Renal cortex interstitium (tissue), 11 donors: Measurements from ENCODE around the gene CHGA. TPM values are rescaled to one million over a fixed set of nuclear protein-coding genes. Genes with fewer than 3 reads are reported as not detected.

Source experiments
- DNase-seq, 11 donors: peaks; one replicate each; pipeline ENCODE4 v3.0.0-alpha.2; 2013; ENCODE audit warnings: low read depth in 9 of 11, low spot score in 4 of 11; ENCODE audit errors: extremely low read depth in 1 of 11
- polyA plus RNA-seq, 3 donors: library from polyadenylated mRNA; unstranded; fragments of 120-200 nt; gene quantifications; one replicate each; pipeline ENCODE4 v1.2.1, GENCODE V29; 2013; ENCODE audit not compliant: insufficient read length in 3 of 3

CHGA gene
- polyA plus RNA-seq, 3 donors: 0.14 to 0.44 (median 0.36) TPM

DNA sequence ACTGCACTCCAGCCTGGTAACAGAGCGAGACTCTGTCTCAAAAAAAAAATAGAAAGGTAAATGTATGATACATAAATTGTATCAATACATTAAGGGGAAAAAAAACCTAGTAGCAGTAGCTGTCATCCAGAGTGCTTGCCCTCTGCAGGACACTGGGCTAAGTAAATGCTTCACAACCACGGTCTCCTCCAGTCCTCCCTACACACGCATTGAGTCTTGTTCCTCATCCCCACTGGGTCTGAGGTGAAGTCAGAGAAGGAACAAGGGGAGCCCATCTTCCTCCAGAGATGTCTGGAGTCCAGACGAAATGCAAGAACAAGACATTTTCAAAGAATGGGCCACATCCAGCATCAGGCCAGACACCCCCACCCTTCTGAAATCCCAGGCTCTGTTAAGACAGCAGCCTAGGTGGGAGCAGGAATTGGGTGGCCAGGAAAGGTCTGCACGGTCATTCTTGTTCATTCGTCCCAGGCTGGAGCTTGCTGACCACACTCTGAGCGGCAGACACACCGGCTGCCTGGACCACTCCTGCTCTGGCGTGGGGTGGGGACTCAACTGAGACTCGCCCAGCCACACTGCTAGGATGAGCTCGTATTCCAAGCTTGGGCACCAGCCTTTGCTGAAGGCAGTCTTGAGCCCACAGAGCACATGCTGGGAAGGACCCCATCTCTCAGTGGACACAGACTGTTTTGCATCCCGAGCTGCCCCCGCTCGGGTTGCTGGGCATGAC lies 45.5 kb downstream of the CHGA start:
- DNase-seq: no peak

DNA sequence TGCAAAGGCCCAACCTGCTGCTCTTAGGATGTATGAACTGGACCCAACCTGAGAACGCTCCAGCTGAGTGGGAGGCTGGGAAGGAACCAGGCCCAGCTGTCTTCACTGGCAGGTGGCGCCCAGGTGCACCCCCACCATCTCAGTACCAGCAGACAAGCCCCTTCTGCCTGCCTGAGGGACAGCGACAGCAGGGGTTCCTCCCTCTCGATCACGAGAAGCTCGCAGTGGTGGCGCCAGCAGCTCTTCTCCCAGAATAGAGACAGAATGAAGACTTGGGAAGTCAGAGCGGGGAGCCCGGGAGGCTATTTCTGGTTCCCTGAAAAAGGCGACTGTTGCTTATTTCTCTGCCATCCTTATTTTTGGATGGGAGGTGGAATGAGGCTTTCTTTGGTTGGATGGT lies 46.5 kb downstream of the CHGA start:
- no peak for DNase-seq

DNA sequence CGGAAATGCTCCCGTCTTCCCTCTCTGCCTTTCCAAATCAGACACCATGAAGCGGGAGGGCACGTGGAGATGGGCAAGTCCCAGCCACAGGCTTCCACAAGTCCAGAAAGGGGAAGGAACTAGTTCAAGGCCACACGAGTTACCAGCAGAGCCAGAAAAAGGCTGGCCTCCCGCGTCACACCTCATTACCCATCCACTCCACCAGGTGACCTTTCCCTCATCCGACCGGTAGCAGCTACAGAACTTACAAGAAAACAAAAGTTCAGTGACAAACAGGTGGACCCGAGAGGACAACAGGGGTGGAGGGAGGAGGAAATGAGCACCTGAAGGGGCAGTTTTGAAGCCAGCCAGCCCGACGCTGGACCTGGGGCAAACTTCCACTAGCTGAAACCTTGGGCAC lies 46.9 kb downstream of the CHGA start:
- DNase-seq: peak in 5 of 11 donors; percentile 45 to 67 (median 58)

DNA sequence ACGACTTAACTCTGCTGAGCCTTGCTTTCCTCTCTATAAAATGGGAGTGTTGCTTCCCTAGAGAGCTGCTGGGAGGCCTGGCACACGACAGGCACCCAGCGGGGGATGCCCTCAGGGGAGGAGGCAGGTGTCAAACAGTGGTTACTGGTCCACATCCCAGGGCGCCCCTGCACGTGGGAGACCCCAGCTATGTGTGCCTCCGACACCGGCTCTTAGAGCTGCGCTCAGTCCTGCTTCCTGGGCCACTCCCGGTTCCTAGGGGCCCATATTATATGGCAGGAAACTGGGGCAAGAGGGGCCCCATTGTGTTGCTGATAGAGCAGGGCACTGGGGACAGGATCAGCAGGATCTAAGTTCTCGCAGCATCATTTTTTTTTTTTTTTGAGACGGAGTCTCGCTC lies 47.3 kb downstream of the CHGA start:
- no peak for DNase-seq

DNA sequence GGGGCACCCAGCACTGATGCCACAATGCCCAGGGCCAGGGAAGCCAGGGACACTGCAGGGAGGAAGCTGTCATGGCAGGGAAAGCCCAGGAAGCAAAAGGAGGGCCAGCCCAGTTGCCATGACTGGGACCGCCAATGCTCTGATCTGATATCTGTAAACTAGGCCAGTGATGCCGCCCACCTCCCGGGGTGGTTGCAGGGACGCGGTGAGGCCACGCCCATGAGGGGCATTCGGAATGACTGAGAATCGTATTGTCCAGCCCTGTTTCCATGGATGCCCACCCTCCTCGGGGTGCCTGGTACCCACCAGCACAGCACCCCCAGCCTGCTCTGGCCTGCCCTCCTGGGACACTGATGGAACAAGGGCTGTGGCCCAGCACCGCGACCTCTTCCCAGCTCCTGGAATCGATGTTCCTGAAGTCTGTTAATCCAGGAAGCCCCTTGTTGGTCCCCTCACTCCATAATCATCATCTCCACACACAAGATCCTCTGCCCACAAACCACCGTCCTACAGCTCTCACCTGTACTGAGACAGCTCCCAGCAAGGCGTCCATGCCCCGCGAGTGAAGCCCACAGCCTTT lies 48.7 kb downstream of the CHGA start:
- no peak for DNase-seq

DNA sequence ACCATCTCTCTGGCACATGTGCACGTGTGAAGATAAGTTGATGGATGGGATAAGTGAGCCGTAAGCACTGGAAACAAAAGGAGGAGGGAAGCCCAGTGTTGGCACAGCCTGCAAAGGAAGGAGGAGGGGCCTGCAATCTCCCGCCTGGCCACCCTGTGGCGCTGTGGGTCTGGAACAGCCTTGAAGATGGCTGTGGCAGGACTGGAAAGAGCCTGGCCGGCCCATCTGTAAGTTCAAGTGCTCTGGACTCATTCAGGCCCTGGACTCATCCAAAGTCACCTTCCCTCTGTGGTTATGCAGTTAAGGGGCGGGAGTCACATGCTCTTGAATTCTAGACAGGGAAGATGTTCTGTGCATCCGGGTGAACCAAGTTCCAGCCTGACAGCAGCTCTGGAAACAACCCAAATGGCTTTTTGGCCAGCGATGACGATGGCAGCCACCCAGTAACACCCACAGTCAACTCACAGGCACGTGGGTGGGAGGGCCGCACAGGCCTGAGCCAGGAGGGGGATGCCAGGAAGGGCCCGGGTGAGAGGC lies 50.4 kb downstream of the CHGA start:
- DNase-seq: no peak

DNA sequence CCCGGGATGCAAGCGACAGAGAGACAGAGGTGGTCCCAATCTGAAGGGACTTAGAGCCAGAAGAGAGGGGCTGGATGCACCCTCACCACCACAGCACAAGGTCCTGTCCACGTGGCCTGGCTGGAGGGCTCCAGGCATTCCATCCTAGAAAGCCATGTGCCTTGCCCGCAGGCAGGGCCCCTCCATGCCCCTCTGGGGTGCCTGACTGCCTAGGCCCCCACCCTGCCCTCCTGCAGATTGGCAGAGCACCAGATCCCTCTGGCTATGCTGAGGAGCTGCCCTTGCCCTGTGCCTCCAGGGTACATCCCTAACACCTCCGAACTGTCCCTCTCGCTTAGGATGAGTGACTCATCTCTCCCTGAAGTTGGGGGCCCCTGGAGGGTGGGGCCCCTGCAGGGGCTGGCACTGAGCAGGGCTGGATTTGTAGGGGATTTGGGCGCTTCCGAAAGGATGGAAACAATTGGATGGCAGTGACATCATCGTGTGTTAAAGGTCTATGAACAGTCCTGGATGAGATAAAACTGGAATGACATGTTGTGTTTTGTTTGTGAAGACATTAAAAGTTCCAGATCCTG lies 50.9 kb downstream of the CHGA start:
- DNase-seq: no peak

DNA sequence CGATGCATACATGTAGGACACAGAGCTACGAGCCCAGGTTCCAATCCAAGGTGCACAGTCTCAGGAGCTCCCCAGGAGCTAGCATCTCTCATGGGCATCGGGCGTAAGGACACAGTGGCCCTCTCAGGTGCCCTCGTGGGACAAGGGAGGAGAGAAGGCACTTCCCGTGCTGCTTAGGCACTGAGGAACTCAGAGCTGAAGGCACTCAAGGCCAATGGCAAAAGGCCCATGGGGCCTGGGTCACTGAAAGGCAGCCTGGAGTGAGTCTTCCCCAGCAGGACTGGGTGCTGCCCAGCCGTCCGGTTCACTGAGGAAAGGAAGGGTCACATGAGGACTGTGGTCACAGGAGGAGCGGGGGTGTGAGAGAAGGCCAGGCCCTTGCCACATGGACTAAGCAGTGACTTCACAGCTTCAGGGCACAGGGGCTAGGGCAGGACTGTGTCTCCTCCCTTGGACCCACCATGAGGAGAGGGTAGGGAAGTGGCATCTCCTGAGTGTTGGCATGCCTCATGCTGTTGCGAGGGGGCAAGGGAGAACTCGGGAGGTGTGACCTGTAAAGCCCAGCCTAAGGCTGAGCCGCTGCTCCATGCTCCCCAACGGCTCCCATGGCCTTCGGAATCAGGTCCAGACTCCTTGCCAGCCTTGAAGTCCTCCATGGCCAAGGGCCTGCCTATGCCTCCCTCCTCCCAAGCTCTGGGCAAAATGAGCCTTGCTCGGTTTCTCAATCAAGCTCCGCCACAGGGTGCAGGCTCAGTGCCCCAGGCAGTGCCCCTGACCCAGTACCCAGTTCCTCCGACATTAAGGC lies 51.8 kb downstream of the CHGA start:
- DNase-seq: no peak

DNA sequence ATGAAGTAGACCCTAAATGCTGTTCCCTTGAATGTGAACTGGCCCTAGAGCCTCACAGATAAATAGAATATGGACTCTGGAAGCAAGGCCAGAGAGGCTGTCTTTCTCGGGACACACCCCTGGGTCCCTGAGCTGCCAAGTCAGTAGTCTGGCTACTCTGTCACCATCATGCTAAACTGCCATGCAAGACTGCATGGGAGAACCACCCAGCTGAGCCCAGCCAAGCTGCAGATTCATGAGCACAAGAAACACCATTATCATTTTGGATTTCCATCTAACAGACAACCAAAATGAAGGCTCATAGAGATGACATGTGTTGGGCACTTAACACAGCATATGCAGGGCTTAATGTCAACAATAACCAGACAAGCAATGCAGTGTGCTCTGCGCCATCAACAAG lies 53.3 kb downstream of the CHGA start:
- DNase-seq: no peak

DNA sequence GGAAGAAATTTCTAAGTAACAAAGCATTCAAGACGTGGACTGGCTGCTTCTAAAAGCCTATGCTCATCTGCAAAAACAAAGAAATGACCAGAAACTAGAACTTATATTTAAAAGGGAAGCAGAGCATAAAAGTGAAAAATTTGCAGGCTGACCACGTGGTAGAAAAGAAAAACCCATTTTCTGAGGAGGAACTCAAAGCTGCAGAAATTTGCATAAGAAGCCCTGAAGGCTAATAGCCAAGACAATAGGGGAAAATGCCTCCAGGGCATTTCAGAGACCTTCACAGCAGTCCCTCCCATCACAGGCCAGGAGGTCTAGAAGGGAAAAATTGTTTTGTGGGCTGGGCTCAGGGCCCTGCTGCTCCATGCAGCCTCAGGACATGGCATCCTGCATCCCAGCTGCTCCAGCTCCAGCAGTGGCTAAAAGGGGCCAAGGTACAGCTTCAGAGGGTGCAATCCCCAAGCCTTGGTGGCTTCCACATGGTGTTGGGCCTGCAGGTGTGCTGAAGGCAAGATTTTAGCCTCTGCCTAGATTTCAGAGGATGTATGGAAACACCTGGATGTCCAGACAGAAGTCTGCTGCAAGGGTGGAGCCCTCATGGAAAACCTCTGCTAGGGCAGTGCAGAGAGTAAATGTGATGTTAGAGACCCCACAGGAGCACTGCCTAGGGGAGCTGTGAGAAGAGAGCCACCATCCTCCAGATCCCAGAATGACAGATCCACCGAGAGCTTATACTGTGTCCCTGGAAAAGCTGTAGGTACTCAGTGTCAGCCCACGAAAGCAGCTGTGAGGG lies 55.5 kb downstream of the CHGA start:
- DNase-seq: no peak

DNA sequence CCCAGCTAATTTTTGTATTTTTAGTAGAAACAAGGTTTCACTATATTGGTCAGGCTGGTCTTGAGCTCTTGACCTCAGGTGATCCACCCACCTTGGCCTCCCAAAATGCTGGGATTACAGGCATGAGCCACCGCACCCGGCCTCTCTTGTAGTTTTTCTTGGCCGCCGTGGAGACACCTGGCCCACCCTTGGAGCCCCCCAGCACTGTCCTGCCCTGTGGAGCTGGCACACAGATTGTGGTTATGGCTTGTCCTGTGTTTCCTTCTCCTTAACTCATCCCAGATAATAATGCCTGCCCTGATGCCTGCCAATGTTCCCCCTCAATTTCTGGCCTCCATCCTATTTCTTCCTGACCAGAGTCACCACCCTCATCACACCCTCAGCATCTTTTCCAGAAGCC lies 57.9 kb downstream of the CHGA start:
- DNase-seq: no peak

DNA sequence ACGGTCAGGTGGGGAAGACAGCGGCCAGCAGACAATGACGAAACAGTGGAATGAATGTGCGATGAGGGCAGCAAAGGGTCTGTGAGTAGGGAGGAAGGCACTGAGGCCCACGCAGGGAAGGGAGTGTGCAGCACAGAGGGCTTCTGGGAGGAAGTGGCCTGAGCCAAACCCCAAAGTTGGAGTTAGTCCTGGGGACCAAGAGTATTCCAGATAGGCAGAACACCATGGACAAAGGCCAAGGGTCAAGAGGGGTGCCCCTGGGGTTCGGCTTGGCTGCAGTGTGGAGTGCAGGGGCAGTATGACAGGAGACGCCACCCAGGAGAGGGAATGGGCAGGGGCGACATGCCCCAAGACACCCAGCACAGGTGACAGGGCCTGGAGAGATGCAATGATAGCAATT lies 58.8 kb downstream of the CHGA start:
- DNase-seq: no peak

DNA sequence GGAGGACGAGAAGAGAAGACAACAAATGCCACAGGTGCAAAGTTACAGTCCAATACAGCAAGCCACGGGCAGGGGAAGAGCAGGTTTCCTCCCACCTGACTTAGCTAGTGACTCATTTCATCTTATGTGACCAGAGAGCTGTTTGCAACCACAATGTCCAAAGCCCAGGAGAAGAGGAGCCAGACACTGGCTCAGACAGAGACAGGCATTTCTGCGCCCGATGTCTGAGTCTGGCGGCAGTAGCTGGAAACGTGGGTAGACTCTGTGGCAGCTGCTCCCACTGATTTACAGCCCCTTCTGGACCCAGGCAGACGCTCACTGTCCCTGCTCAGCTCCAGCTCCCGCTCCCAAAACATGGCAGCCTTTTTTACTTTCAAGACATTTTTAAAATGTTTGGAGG lies 60.0 kb downstream of the CHGA start:
- DNase-seq: no peak

DNA sequence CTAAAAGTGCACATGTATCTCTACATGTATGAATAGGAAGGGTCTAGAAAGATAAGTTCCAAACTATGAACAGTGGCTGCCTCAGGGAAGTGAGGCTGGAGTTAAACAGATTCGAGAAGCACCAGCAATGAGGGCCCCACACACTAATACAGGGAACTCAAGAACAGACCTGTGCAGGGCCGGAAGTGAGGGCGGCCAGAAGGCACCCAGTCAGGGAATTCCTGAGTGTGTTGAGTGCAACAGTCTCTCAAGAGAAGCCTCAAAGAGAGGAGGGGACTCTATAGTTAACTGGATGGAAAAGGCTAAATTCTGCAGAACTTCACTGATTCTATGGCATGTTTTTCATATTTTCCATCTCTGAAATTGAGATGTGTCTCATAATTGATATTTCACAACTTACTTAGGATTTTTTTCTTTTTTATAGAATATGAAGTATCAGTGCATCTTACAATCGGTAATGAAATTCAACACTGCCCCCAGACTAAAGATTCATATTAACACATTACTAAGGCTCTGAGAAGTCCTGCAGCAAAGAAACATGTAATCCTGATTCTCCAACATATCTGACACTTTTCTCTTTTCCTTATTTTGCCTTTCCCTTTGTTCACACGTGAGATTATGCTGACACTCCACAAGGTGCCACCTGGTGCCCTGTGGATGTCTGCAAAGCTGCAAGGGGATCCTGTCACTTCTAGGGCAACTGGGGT lies 61.3 kb downstream of the CHGA start:
- no peak for DNase-seq

Other genes with a start within 250 kb of the CHGA start
- gene LGMN, start 174.5 kb upstream of the CHGA start, polyA plus RNA-seq: 100 to 1,000 TPM; 125 to 135 (median 134) TPM
- gene GOLGA5, start 128.8 kb upstream of the CHGA start, polyA plus RNA-seq: 10 to 100 TPM; 37.7 to 47.2 (median 39.4) TPM
- 10 to 100 TPM; 27.5 to 40.5 (median 33.0) TPM for gene ITPK1, start 192.8 kb downstream of the CHGA start, polyA plus RNA-seq